Calu3 (cell line): ENCODE measurements around the gene MMP10. TPM values are rescaled to one million over a fixed set of nuclear protein-coding genes. Genes with fewer than 3 reads are reported as not detected.
"Not testable (repeated sequence)": the region's sequence is repeated elsewhere in the genome, so short reads cannot be mapped to it uniquely, and the experiment has no call there.

Experiments used
- BruUV-seq: library from RNA; stranded (reverse); fragments of 400-500 nt; replicated peaks from 2 replicates; lab custom pipeline; 2021; lab: Mats Ljungman, UMichigan
- CTCF ChIA-PET: fragments of 300-600 bp; sonication (Branson Sonifier 250); formaldehyde crosslinking; loops from one replicate; lab custom pipeline; 2022; ENCODE audit warnings: antibody characterized with exemption; lab: Charles Lee
- DNase-seq: peaks from one replicate; pipeline ENCODE4 v3.0.0; 2022
- H3K27ac Mint-ChIP-seq: one replicate; pipeline ENCODE4 v1.8.0; 2022; ENCODE audit warnings: mixed read lengths; ENCODE audit not compliant: unreplicated experiment
- H3K27me3 Mint-ChIP-seq: one replicate; pipeline ENCODE4 v1.8.0; 2022; ENCODE audit warnings: mixed read lengths; ENCODE audit not compliant: unreplicated experiment
- H3K36me3 Mint-ChIP-seq: one replicate; pipeline ENCODE4 v1.8.0; 2022; ENCODE audit warnings: mild to moderate bottlenecking, moderate library complexity, mixed read lengths; ENCODE audit not compliant: insufficient read depth, unreplicated experiment
- H3K4me1 Mint-ChIP-seq: one replicate; pipeline ENCODE4 v1.8.0; 2022; ENCODE audit warnings: mild to moderate bottlenecking, low read depth, mixed read lengths; ENCODE audit not compliant: unreplicated experiment
- H3K4me3 Mint-ChIP-seq: one replicate; pipeline ENCODE4 v1.8.0; 2022; ENCODE audit warnings: mild to moderate bottlenecking, low read depth, moderate library complexity, mixed read lengths; ENCODE audit not compliant: unreplicated experiment
- H3K9me3 Mint-ChIP-seq: one replicate; pipeline ENCODE4 v1.8.0; 2022; ENCODE audit warnings: low read depth, mixed read lengths; ENCODE audit not compliant: unreplicated experiment
- intact Hi-C: fragments of 100-400 bp; cut with micrococcal nuclease; formaldehyde crosslinking; loops from one replicate; pipeline ENCODE4 v1.10.0; 2022; ENCODE audit not compliant: unreplicated experiment
- total RNA-seq: library from RNA; stranded (reverse); gene quantifications from 2 replicates; pipeline ENCODE4 v1.2.3, GENCODE V29; 2022
- TF ChIP-seq, protein P1 (sequence below): fragments of 200-600 bp; IDR thresholded peaks from one replicate; pipeline ENCODE4 v1.8.0; 2022; ENCODE audit warnings: antibody characterized with exemption; ENCODE audit not compliant: unreplicated experiment

Gene MMP10
- total RNA-seq, 1 experiment from 2014 or later, result not detected

DNA sequence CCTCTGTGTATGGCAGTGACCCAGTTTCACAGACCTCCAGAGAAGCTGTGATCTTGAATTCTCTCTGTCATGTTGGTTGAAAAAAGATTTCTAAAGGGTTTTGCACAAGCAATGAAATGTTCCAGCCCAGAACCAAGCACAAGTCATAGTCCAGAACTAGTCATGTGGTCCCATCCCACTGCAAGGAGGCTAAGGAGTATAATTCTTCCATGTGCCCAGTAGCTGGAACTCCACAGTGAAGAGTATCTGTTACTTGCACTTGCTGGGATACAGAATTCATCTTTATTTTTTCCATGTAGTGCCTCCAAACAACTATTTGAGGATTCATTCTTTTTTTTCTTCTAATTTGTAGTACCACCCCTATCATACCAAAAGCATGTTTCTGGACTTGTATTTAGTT, 45.8 kb downstream of the MMP10 start:
- no peaks in the 10 kb centered on the region for H3K36me3 Mint-ChIP-seq
- H3K4me1 Mint-ChIP-seq, result no peaks in the 10 kb centered on the region
- intact Hi-C loops, result loop anchor here (5.0 to 10.0 kb wide), 3 partner anchors 48 to 320 kb away; partner anchors contain the start of gene MMP10
- peaks cover 3% of the 10 kb centered on the region for H3K27me3 Mint-ChIP-seq
- H3K9me3 Mint-ChIP-seq, result no peaks in the 10 kb centered on the region
- no peak overlapping the region for H3K27ac Mint-ChIP-seq
- CTCF ChIA-PET, result no interaction called here
- BruUV-seq, result no TSS peak
- no peak for DNase-seq
- H3K4me3 Mint-ChIP-seq, result no peak overlapping the region
- TF ChIP-seq, protein P1, sequence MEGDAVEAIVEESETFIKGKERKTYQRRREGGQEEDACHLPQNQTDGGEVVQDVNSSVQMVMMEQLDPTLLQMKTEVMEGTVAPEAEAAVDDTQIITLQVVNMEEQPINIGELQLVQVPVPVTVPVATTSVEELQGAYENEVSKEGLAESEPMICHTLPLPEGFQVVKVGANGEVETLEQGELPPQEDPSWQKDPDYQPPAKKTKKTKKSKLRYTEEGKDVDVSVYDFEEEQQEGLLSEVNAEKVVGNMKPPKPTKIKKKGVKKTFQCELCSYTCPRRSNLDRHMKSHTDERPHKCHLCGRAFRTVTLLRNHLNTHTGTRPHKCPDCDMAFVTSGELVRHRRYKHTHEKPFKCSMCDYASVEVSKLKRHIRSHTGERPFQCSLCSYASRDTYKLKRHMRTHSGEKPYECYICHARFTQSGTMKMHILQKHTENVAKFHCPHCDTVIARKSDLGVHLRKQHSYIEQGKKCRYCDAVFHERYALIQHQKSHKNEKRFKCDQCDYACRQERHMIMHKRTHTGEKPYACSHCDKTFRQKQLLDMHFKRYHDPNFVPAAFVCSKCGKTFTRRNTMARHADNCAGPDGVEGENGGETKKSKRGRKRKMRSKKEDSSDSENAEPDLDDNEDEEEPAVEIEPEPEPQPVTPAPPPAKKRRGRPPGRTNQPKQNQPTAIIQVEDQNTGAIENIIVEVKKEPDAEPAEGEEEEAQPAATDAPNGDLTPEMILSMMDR, result no peak

DNA sequence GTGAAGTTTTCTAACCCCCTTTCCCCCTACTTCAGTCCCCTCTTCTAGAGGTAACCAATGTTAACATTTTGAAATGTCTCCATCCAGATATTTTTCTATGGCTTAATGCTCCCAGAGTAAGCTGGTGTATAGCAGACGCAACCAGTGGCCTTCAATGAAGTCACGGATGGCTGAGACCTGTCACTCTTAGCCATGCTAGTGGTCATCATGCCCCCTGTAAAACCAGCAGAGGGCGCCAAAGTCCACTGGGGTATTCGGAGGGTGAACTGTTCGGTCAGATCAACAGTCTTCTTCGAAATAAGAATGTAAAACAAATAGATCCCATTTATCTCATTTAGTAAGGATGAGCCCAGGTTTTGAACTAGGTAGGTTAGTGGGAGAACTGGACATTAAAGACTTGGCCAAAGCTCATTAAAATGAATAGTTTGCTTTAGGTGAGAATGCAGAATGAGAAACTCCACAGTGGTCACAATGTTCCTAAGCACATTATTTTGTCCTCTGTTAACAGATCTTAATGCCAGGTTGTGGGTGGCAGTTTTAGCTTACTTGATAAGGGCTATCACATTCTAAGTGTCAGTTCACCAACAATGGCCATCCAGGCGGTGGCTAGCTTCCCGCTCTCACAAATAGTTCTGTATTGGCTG, 47.1 kb downstream of the MMP10 start:
- no peaks in the 10 kb centered on the region for H3K36me3 Mint-ChIP-seq
- H3K4me1 Mint-ChIP-seq, result no peaks in the 10 kb centered on the region
- no TSS peak for BruUV-seq
- H3K4me3 Mint-ChIP-seq, result no peak overlapping the region
- CTCF ChIA-PET, result no interaction called here
- H3K27ac Mint-ChIP-seq, result no peak overlapping the region
- intact Hi-C loops, result loop anchor here (1.0 to 10.0 kb wide), 4 partner anchors 49 to 321 kb away; partner anchors contain the start of gene MMP10
- DNase-seq, result peak; percentile 74
- H3K27me3 Mint-ChIP-seq, result no peaks in the 10 kb centered on the region
- H3K9me3 Mint-ChIP-seq, result no peaks in the 10 kb centered on the region
- TF ChIP-seq, protein P1, result peak; percentile 64

GRCh38 chr11:102730944-102731343, 49.5 kb downstream of the MMP10 start:
- CTCF ChIA-PET, H3K27ac Mint-ChIP-seq, H3K4me3 Mint-ChIP-seq, DNase-seq, H3K4me1 Mint-ChIP-seq, H3K9me3 Mint-ChIP-seq, H3K27me3 Mint-ChIP-seq, BruUV-seq, H3K36me3 Mint-ChIP-seq: not testable (repeated sequence)
- intact Hi-C loops, result loop anchor here (5.0 to 10.0 kb wide), 3 partner anchors 51 to 324 kb away; partner anchors contain the start of gene MMP10

DNA sequence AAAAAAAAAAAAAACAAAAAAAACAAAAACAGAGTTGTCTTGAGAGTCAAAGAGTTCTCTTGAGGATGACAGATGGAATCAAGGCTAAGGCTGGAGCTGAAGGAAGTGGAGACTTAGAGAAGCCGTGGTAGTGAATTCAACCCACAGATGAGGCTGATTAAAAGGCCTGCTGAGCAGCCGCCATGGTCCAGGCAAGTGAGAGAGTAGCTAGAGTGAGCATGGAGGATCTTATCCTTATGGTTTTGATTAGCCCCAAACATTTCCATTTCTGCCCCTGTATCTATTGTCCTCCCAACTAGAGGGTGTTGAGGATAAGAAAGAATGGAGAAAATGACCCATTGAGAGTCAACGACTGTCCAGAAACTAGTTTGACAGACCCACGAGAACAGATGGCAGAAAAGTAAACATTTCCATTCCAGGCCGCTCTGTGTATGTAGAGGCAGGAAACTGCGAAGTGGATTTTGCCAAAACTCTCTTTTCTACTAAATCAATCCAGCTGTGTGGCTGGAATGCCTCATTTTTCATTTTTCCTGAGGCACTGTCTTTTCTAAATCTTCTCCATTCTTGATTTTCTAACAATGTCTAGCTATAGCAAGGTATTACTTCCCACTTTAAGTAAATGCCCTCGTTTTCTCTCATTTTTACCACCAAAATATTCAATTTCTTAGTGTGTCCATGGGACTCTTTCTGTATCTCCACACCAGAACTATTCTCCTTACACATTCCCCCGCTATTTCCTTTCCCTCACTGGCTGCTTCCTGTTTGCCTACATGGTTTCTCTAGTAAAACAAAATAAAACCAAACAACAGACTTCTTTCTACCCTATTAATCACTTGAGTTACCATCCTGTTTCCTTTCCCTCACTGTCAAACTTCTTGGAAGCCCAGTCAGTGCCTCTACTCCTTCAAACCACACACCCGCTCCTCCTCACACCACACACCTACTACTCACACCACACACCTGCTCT, 50.3 kb downstream of the MMP10 start:
- CTCF ChIA-PET, result no interaction called here
- BruUV-seq, result no TSS peak
- no peak overlapping the region for H3K4me3 Mint-ChIP-seq

More for the DNA sequence above, 50.3 kb downstream of the MMP10 start:
- TF ChIP-seq, protein P1, result no peak
- no peaks in the 10 kb centered on the region for H3K9me3 Mint-ChIP-seq
- H3K36me3 Mint-ChIP-seq, result no peaks in the 10 kb centered on the region
- H3K4me1 Mint-ChIP-seq, result no peaks in the 10 kb centered on the region
- intact Hi-C loops, result loop anchor here (5.0 to 10.0 kb wide), 3 partner anchors 52 to 325 kb away; partner anchors contain the start of gene MMP10
- DNase-seq, result no peak
- no peaks in the 10 kb centered on the region for H3K27me3 Mint-ChIP-seq
- no peak overlapping the region for H3K27ac Mint-ChIP-seq
